IPS DF 4.7 (cell line): ENCODE results near the gene AADAC.
A peak's percentile ranks its signal among the peaks of the same experiment; 100 is the strongest.
"Not testable (repeated sequence)": the region's sequence is repeated elsewhere in the genome, so short reads cannot be mapped to it uniquely, and the experiment has no call there.

Experiments used
- DNase-seq: peaks from one replicate; pipeline ENCODE4 v3.0.0-alpha.2; 2013; ENCODE audit warnings: low spot score; ENCODE audit errors: extremely low read depth

The AADAC gene

DNA sequence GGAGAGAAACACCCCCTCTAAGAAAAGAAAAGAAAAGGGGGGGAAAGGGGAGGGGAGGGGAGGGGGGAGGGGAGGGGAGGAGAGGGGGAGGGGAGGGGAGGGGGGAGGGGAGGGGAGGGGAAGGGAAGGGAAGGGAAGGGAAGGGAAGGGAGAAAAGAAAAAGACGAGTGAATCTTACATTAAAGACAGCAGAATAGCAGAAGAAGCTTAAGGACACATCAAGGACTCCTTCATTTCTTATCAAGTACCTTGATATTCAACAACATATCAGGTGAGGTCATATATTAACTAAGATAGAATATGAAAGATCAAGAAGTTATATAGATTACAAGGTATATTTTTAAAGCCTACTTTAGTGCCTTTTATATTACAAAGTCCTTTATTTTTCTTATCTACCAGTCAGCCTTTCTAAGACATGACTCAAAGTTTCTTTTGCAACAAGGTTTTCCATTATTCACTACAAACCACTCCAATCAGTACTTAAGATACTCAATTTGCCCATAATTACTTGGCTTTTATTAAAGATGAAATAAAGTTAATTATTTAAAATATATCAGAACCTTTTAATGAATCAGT is 17.7 kb upstream of the AADAC start:
- no peak for DNase-seq

DNA sequence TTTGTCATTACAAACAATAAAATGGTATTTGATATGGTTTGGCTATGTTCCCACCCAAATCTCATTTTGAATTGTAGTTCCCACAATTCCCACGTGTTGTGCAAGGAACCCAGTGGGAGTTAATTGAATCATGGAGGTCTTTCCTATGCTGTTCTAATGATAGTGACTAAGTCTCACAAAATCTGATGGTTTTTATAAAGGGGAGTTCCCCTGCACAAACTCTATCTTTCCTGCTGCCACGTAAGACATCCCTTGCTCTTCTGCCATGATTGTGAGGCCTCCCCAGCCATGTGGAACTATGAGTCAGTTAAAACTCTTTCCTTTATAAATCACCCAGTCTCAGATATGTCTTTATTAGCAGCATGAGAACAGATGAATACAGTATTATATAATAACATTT is 15.4 kb upstream of the AADAC start:
- no peak for DNase-seq

DNA sequence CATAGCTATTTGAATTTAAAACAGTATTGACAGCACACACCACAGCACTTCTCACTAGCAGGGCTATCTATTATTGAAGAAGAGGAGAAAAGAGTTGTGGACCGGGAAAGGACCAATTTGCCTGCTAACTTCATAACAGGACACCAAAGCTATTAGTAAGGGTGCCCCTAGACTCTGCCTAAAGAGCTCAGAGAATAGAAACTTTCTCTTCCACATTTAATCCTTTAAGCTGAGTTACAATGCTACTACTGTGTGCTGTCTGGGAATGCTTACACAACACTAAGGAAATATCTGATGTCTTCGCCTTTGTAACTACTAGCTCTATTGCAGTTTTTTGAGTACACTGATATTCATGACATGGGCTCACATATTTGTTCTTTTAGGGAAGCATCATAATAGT is 13.5 kb upstream of the AADAC start:
- DNase-seq, result no peak

DNA sequence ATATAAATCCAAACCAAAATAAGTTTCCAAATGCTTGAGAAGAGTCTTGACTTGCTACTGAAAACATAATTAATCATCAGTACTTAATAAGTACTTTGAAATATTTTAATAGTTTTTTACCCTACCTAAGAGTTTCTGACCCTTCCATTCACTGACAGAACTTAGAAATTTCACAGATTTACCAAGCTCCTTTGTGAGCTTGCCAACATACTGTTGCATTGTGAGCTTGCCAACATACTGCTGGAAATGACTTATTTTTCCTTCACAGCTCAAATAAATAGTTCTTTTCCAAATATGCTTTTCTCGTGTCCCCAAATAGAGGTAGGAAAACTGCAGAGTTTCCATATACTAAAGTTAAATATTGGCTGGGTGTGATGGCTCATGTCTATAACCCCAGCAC is 9.6 kb upstream of the AADAC start:
- DNase-seq, result no peak

DNA sequence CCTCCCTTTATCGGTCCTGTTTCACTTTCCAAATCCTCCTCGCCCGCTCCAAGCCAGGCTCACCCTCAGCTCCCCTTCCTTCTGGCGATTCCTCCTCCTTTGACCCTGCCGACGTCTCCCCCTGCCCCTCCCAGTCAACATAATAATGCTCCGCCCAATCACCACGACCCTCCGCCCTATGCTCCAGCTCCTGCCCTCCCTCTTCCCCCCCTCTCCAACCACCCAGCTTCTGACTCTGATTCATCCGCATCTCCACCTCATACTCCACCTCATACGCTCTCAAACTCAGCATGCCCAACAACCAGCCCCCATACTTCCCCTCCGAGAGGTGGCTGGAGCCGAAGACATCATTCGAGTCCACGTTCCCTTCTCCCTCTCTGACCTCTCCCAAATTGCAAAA is 7.1 kb upstream of the AADAC start:
- DNase-seq, result no peak

DNA sequence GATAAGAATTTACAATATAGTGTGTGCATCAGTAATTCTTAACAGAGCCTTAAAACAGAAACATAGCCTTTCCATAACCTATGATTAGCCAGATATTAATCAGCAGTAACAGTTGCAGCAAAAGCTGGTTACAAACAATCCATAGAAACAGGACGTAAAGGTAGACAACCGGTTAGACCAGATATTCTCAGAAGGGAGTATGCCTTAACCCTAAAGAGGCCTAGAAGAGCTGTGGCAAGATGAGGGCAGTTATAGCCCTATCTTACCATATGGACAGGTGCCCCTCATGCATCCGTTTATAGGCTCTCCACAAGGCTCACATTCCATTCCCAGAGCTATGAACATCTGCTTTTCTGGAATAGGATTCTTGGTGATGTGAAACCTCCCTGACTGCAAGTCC is 5.0 kb upstream of the AADAC start:
- not testable (repeated sequence) for DNase-seq

DNA sequence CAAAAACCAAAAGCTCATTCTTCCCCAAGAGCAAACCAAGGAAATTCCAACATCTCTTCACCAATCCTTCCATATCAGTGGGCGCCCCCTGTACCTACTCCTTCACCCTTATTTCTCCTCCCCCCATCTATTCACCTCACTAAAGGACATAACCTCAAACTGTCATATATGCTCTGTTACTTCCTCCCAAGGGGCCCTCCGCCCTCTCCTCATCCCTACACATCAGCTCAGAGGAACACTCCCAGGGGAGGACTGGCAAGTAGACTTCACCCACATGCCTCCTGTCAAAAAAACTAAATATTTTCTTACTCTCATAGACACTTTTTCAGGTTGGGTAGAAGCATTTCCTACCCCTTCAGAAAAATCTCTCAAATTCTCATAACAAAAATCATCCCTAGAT is 2.4 kb upstream of the AADAC start:
- DNase-seq, result no peak

DNA sequence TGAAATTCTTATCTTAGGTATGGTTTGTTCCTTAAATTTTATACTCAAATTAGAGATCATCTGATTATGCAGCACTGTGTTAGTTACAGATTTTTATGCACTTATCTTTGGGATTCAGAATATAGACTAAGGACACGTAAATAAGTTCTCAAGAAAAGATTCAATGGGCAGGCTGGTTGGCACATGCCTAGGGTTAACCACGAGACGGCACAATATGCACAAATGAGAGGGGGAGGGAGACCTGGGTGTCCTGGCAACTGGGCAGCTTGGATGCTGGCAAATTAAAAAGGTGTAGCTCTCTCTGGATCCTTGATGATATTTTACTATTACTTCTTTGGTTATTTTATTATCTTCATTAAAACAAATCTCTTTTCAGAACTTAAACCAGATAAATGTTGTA is 672 bp downstream of the AADAC start:
- no peak for DNase-seq

DNA sequence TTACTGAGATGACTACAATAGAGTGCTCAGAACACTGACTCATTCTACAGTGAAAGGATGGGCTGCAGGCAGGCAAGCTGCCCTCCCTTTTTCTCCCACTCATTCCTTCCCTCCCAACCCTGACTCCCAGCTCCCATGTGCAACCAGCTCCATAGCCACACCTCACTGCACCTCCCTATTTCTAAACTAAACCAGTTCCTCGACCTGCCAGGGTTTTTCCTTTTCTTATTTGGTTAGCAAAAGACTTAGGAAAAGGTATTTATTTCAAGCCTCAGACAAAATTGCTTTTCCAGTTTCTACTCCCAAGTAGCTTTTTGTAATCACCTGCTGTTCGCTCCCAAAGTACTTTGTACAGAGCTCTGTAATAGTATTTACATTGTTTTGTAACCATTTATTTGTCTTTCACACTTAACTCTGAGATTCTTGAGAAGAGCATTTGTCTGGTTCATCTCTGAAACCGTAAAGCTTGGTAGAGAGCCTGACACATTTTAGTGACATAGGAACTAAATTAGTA is 2.2 kb downstream of the AADAC start:
- no peak for DNase-seq

DNA sequence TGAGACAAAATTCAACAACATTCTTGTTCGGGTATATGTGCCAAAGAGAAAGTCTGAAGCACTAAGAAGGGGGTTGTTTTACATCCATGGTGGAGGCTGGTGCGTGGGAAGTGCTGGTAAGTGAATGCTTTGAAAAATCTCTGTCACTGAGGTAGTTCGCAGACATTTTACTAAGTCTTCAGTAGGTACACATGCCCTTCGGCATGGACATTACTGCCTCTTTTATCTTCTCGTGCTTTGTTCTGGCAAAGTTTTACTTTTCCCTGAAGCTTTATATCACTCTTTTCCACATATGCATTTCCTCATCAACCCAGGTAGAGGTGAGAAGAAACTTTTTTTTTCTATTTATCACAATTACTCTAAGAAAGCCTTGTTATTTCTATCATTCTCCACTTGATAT is 3.6 kb downstream of the AADAC start:
- no peak for DNase-seq

DNA sequence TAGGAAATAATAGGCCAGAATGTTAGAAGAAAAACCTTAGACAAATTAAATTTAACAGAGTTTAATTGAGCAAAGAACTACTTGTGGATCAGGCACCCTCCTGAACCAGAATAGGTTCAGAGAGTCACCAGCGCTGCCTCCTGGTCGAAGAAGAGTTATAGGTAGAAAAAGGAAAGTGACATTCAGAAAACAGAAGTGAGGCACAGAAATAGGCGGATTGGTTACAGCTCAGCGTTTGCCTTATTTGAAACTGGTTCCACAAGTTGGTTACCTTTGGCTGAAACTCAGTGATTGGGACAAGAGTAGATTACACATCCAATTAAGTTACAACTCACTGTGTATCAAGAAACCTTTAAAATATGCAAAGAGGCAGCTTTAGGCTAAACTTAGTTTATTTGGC is 4.4 kb downstream of the AADAC start:
- DNase-seq, result no peak

DNA sequence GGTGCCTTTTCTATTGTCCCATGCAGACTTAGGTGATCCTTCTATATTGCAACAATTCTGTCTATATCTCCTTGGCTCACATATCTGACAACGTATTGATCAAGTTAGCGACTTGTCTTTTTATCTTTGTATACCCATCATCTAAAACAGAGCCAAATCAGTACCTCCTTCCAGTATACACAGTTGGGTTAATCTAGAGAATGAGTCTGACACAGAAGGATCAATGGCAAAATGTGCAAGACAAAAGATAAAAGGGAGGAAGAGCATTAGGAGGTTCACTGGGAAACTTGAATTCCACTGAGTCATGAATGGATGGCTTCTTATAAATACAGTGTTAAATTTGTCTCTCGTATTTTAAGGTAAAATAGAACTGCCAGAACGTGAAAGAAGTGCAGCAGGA is 6.0 kb downstream of the AADAC start:
- DNase-seq, result no peak

DNA sequence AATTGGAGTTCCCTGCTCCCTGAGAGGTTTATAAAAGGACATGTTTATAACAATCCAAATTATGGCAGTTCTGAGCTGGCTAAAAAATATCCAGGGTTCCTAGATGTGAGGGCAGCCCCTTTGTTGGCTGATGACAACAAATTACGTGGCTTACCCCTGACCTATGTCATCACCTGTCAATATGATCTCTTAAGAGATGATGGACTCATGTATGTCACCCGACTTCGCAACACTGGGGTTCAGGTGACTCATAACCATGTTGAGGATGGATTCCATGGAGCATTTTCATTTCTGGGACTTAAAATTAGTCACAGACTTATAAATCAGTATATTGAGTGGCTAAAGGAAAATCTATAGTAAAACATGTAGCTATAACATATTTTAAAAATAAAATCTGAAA is 13.9 kb downstream of the AADAC start:
- DNase-seq, result no peak

DNA sequence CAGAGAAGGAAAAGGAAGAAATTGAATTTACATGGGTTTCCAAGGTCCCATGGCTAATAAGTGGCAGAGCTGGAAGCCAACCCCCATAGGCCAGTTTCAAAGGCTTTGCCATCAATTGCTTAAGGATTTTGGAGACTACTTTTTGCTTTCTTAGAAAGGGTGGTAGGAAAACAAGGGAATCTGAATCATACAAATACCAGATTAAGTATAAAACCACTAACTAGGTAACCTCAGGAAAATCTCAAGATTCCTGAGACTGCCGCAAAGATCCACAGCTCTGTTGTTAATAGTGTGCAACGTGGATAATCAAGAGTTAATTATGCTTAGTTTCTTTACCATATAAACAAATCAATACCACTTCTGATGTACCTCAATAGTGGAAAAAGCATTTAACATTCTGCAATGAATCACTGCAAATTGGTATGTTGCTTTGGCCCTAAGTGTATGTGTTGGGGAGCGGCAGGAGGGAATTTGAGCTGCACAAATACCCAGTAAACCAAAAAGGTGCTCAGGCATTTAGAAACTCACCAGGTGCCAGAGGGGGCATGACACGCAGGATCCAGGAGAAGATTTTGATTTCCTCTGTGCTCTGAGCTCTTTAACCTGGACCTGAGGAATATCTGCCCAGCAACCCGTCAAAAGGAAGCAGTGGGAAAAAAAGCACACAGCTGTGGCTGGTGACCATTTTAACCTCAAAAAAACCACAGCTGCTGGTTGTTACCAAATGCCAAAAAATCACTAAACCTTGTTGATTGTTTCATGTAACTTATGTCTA is 22.0 kb downstream of the AADAC start:
- no peak for DNase-seq

DNA sequence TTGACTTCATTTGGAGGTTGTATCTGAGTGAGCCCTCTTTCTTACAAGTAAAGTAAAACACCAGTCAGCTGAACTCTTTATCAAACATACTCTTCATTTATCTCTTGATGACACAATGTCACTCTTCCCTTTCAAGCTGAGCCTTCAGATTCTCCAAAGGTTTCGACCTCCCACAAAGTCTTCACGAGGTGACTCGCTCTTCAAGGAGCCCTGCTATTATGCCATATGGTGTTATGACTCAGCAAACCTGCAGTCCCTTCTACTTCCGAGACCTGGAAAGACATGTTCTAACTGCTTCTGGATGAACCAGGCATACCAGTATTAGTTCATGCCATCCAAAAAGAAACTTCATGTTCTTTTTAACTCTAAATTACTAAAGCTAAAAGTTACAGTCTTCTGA is 23.1 kb downstream of the AADAC start:
- no peak for DNase-seq

DNA sequence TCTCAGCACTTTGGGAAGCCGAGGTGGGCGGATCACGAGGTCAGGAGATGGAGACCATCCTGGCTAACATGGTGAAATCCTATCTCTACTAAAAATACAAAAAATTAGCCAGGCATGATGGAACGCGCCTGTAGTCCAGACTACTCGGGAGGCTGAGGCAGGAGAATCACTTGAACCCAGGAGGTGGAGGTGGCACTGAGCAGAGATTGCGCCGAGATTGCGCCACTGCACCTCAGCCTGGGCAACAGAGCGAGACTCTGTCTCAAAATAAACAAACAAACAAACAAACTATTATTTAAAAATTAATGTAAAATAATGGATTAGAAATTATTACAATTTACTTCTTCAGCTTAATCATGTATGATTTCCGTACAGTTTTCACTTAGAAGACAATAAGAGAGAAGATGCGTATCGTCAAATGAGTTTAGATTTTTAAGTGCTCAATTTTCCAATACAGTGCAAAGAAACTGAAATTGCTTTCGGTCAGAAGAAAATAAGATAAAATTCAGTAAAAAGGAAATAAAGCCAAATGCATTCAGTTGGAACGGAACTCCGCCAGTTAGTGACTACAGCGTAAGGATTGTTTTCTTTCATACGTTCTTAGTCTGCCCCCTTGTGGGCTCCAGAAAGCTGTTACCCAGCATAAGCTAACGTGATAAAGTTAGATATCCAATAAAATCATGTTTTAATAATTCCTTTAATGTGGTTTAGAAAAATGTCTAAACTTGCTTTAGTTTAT is 24.8 kb downstream of the AADAC start:
- DNase-seq, result peak; percentile 60

DNA sequence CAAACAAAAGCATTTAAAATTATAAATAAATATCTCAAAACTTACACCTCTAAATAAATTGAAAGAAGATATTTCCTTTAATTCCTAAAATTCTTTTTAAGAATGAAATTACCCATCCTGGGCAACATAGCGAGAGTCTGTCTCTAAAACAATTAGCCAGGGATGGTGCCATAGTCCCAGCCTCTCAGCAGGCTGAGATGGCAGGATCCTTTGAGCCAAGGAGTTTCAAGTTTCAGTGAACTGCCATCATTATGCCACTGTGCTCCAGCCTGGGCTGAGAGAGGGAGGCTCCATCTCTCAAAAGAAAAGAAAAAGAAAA is 25.4 kb downstream of the AADAC start:
- no peak for DNase-seq

DNA sequence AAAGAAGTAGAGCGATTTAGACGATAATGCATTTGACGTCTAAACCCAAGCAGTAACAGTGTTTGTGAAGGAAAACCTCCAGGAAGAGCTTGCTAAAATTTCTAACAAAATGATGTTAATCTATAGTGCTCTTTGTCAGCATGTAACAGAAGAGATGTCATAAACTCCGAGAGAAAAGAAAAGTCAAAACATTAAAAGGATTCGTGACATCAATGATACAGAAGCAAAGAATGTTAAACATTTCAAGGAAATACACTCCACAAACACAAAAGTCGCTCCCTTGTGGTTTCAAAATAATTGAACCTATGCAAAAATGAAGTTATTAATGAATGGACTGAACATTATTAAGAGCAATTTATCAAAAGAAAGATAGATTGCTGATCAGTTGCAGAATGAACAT is 27.9 kb downstream of the AADAC start:
- DNase-seq, result no peak

DNA sequence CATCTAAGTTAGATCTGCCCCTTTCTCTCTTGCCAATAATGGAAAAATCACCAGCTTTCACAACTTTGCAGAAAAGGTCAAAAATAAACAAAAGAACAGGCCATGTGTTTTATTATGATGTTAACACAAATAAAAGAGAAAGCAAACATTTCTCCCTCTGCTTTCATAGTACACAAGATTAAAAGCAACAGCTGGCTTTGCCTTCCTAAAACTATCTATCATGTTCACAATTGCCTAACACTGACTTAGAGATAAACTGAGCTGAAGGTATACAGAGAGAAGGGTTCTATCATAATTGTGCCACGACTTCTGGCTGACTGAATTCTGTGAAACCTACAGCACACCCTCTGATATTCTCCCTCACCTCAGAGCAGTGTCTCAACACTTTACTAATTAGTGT is 29.4 kb downstream of the AADAC start:
- no peak for DNase-seq

DNA sequence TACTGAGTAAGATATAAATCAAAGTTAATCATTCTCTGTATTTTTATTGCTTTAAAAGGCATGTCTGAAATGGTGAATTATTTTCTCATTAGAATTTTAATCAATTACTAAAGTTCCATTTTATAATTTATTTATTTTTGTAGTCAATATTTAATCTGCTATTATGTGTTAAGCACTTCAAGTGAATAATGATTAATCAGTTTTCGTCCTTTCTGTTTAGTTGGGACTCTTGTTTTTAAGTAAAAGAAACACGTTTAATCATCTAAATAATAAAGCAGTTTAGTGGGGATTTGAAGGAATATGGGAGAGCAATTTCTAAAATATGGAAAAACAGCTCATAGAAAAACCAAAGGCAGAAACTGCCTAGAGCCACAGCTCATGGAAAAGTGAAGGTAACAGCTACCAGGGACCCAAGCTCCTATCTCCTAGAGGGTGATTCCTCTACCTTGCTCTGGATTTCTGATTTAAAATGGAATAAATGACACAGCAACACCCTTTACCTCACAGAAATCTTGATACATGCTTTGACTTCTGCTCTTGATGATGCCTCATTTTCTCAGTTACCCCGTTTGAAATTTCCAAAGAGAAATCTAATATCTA is 31.5 kb downstream of the AADAC start:
- no peak for DNase-seq

DNA sequence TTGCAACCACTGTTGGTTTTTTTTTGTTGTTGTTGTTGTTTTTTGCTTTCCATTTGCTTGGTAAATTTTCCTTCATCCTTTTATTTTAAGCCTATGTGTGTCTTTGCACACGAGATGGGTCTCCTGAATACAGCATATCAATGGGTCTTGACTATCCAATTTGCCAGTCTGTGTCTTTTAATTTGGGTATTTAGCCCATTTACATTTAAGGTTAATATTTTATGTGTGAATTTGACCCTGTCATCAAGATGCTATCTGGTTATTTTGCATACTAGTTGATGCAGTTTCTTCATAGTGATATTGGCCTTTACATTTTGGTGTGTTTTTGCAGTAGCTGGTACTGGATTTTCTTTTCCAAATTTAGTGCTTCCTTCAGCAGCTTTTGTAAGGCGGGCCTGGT is 36.1 kb downstream of the AADAC start:
- DNase-seq, result not testable (repeated sequence)

DNA sequence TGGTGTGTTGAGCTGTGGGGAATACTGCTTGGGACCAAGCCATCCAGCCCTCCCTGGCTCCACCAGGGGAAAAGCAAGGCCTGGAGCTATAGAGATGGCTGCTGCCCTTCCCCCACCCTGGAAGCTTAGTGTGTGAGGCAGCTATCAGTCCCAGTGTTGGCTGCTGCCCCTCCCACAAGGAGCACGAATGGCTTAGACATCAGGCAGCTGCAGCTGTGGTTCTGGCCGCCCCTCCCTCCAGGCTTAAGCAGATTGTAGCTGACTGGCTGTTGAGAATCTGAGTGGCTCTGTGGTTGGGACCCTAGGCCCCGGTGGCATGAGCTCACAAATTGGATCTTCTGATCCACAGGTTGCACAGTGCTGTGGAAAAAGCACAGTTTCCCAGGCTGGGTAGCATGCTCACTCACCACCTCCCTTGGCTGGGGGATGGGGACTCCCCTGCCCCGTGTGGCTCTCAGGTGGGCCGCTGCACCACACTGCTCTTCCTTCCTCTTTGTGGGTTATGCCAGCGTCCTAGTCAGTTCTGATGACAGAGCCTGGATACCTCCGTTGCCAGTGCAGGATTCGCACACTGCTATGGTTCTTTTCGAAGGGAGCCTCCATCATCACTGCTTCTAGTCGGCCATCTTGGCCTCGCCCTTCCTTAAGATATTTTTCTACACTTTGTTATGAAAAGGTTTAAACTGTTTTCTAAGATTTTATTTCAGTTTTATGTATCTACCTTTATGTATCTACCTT is 38.3 kb downstream of the AADAC start:
- no peak for DNase-seq
